Measurements from ENCODE around the gene CYSLTR2.

Gene CYSLTR2

GRCh38 chr13:48686636-48687210, 33.0 kb downstream of the CYSLTR2 start:
- no peak overlapping the region for H3K9ac ChIP-seq (ENCODE audit: low read length)
- H3K9me3 ChIP-seq (ENCODE audit: insufficient read depth, low read length) = no peaks in the 10 kb centered on the region
- no peaks in the 10 kb centered on the region for H3F3A ChIP-seq (ENCODE audit: insufficient read depth)
- H3K4me3 ChIP-seq (ENCODE audit: insufficient read depth, low read length, poor library complexity, severe bottlenecking) = no peak overlapping the region
- H3K4me2 ChIP-seq (ENCODE audit: low read depth, low read length, poor library complexity, severe bottlenecking) = no peak overlapping the region
- no peaks in the 10 kb centered on the region for H3K27me3 ChIP-seq (ENCODE audit: low read length)
- TF ChIP-seq CTCF (IDR thresholded peaks at IDR 0.05; ENCODE audit: insufficient read depth, low read length, poor library complexity, severe bottlenecking) = no peak
- no peak for TF ChIP-seq EZH2phosphoT487 (conservative IDR thresholded peaks at IDR 0.05; ENCODE audit: low read length)
- H3K36me3 ChIP-seq (ENCODE audit: low read length) = no peaks in the 10 kb centered on the region
- no peaks in the 10 kb centered on the region for H4K20me1 ChIP-seq (ENCODE audit: low read depth, low read length)
- H3K27ac ChIP-seq (ENCODE audit: low read depth, low read length) = no peak overlapping the region
- H2AFZ ChIP-seq (ENCODE audit: low read depth, low read length, severe bottlenecking) = no peak overlapping the region
- no peaks in the 10 kb centered on the region for H3K9me2 ChIP-seq (replicated peaks; ENCODE audit: insufficient read depth, low read length)
- no peaks in the 10 kb centered on the region for H3K79me2 ChIP-seq (ENCODE audit: insufficient read depth, low read length)

- H3K9me3 ChIP-seq (ENCODE audit: insufficient read depth, low read length) = no peaks in the 10 kb centered on the region
- H4K20me1 ChIP-seq (ENCODE audit: low read depth, low read length) = no peaks in the 10 kb centered on the region
- no peaks in the 10 kb centered on the region for H3F3A ChIP-seq (ENCODE audit: insufficient read depth)
- no peak overlapping the region for H3K4me2 ChIP-seq (ENCODE audit: low read depth, low read length, poor library complexity, severe bottlenecking)
- no peaks in the 10 kb centered on the region for H3K79me2 ChIP-seq (ENCODE audit: insufficient read depth, low read length)
- no peaks in the 10 kb centered on the region for H3K36me3 ChIP-seq (ENCODE audit: low read length)
- no peak overlapping the region for H3K9ac ChIP-seq (ENCODE audit: low read length)
- H3K4me3 ChIP-seq (ENCODE audit: insufficient read depth, low read length, poor library complexity, severe bottlenecking) = no peak overlapping the region
- H3K9me2 ChIP-seq (replicated peaks; ENCODE audit: insufficient read depth, low read length) = no peaks in the 10 kb centered on the region
- H3K27me3 ChIP-seq (ENCODE audit: low read length) = no peaks in the 10 kb centered on the region
- no peak overlapping the region for H3K27ac ChIP-seq (ENCODE audit: low read depth, low read length)
- H2AFZ ChIP-seq (ENCODE audit: low read depth, low read length, severe bottlenecking) = no peak overlapping the region
- no peak for TF ChIP-seq EZH2phosphoT487 (conservative IDR thresholded peaks at IDR 0.05; ENCODE audit: low read length)
- no peak for TF ChIP-seq CTCF (IDR thresholded peaks at IDR 0.05; ENCODE audit: insufficient read depth, low read length, poor library complexity, severe bottlenecking)
Measured at GRCh38 chr13:48687249-48687648, 33.5 kb downstream of the CYSLTR2 start.

- Histone ChIP-seq H2AFZ (ENCODE audit: low read depth, low read length, severe bottlenecking) (no peak overlapping the region), H3K36me3 (ENCODE audit: low read length) (no peaks in the 10 kb centered on the region), H4K20me1 (ENCODE audit: low read depth, low read length) (no peaks in the 10 kb centered on the region), H3F3A (ENCODE audit: insufficient read depth) (no peaks in the 10 kb centered on the region), H3K4me3 (ENCODE audit: insufficient read depth, low read length, poor library complexity, severe bottlenecking) (no peak overlapping the region), H3K79me2 (ENCODE audit: insufficient read depth, low read length) (no peaks in the 10 kb centered on the region), H3K27ac (ENCODE audit: low read depth, low read length) (no peak overlapping the region), H3K9ac (ENCODE audit: low read length) (no peak overlapping the region), H3K9me2 (replicated peaks; ENCODE audit: insufficient read depth, low read length) (no peaks in the 10 kb centered on the region), H3K27me3 (ENCODE audit: low read length) (no peaks in the 10 kb centered on the region), H3K9me3 (ENCODE audit: insufficient read depth, low read length) (no peaks in the 10 kb centered on the region), H3K4me2 (ENCODE audit: low read depth, low read length, poor library complexity, severe bottlenecking) (no peak overlapping the region)
- no peak for TF ChIP-seq EZH2phosphoT487 (conservative IDR thresholded peaks at IDR 0.05; ENCODE audit: low read length)
- TF ChIP-seq CTCF (IDR thresholded peaks at IDR 0.05; ENCODE audit: insufficient read depth, low read length, poor library complexity, severe bottlenecking) = no peak
Measured at GRCh38 chr13:48693998-48694397, 40.3 kb downstream of the CYSLTR2 start.

All from SU-DHL-6 (cell line).